ENCODE data around the gene SGPP2.
"Not testable (repeated sequence)": the region's sequence is repeated elsewhere in the genome, so short reads cannot be mapped to it uniquely, and the experiment has no call there.

Gene SGPP2

DNA sequence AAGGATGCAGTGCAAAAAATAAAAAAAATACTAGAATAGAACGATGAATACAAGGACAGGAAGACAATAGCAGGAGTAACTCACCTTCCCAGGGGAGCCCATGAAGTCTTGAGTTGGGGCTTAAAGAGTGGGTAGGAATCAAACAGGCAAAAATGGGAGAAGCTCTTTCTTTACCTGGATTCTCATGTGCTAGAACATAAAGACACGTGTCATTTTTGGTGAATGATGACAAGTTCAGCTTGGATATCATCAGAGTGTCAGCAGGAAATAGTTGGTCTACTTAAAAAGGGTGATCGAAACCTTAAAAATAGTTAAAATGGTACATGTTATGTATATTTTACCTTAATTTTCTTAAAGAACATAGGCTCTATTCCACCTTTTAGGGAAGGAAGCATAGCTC is 5.7 kb downstream of the SGPP2 start:
- POLR2A ChIA-PET, result no interaction called here
- no peak for TF ChIP-seq SUZ12 (IDR thresholded peaks at IDR 0.05)
- no peak for TF ChIP-seq ELF4 (IDR thresholded peaks at IDR 0.05)
- CTCF ChIA-PET, result no interaction called here
- DNase-seq (ENCODE audit: extremely low spot score), result no peak

DNA sequence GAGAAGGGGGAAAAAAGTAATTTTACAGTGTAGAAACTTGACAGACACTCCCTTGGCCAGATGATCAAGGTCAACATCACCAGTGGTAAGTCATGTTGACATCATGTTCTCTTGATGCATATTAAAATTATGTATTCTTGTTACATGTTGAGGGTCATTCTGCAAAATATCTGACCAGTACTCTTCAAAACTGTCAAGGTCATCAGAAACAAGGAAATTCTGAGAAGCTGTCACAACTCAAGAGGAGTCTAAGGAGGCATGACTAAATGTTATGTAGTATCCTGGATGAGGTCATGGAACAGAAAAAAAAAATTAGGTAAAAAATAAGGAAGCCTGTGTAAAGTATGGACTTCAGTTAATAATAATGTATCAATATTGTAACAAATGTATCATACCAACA is 6.3 kb downstream of the SGPP2 start:
- ChIA-PET CTCF (no interaction called here), POLR2A (no interaction called here)
- no peak for DNase-seq (ENCODE audit: extremely low spot score)
- TF ChIP-seq NFRKB (IDR thresholded peaks at IDR 0.05), result no peak
- TF ChIP-seq ZNF384 (IDR thresholded peaks at IDR 0.05), result no peak
- no peak for TF ChIP-seq FOXK2 (IDR thresholded peaks at IDR 0.05)
- TF ChIP-seq FOXA1 (IDR thresholded peaks at IDR 0.05), result no peak
- no peak for TF ChIP-seq HDGF (IDR thresholded peaks at IDR 0.05; ENCODE audit: borderline replicate concordance)
- TF ChIP-seq SP1 (IDR thresholded peaks at IDR 0.05), result no peak
- no peak for TF ChIP-seq LEF1 (IDR thresholded peaks at IDR 0.05; ENCODE audit: borderline replicate concordance)
- TF ChIP-seq ELF4 (IDR thresholded peaks at IDR 0.05), result no peak
- no peak for TF ChIP-seq BHLHE40 (IDR thresholded peaks at IDR 0.05; ENCODE audit: borderline replicate concordance)
- TF ChIP-seq, protein P1, sequence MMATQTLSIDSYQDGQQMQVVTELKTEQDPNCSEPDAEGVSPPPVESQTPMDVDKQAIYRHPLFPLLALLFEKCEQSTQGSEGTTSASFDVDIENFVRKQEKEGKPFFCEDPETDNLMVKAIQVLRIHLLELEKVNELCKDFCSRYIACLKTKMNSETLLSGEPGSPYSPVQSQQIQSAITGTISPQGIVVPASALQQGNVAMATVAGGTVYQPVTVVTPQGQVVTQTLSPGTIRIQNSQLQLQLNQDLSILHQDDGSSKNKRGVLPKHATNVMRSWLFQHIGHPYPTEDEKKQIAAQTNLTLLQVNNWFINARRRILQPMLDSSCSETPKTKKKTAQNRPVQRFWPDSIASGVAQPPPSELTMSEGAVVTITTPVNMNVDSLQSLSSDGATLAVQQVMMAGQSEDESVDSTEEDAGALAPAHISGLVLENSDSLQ (IDR thresholded peaks at IDR 0.05), result no peak
- no peak for TF ChIP-seq FOXM1 (IDR thresholded peaks at IDR 0.05; ENCODE audit: borderline replicate concordance)
- TF ChIP-seq ARNT (IDR thresholded peaks at IDR 0.05), result no peak
- TF ChIP-seq TARDBP (IDR thresholded peaks at IDR 0.05), result no peak

DNA sequence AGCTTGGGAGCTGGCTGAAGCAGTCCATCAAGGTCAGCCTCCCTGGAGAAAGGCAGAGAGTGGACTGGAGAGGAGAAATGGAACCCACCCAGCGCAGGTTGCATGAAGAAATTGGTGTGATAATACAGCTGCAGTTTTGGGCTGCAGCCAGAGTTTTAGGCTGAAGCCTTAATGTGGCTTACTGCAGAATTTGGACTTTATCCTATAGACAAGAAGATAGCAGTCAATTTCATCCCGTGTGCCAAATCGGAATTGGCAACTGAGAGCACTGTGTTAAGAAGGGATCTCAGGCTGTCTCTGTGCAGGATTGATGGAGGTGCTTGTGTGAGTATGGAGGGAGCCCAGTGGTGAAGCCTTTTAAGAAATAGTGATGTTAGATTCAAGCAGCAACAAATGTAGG is 7.5 kb downstream of the SGPP2 start:
- DNase-seq (ENCODE audit: extremely low spot score), result no peak
- TF ChIP-seq, protein P1 (IDR thresholded peaks at IDR 0.05), result no peak
- no peak for TF ChIP-seq FOXK2 (IDR thresholded peaks at IDR 0.05)
- TF ChIP-seq SP1 (IDR thresholded peaks at IDR 0.05), result no peak
- no peak for TF ChIP-seq TARDBP (IDR thresholded peaks at IDR 0.05)
- TF ChIP-seq CTBP1 (IDR thresholded peaks at IDR 0.05; ENCODE audit: borderline replicate concordance), result no peak
- no peak for TF ChIP-seq FOXA1 (IDR thresholded peaks at IDR 0.05)
- TF ChIP-seq BHLHE40 (IDR thresholded peaks at IDR 0.05; ENCODE audit: borderline replicate concordance), result no peak
- no peak for TF ChIP-seq SUZ12 (IDR thresholded peaks at IDR 0.05)
- no peak for TF ChIP-seq L3MBTL2 (conservative IDR thresholded peaks at IDR 0.05)
- no peak for TF ChIP-seq ZNF384 (IDR thresholded peaks at IDR 0.05)
- no peak for TF ChIP-seq NFRKB (IDR thresholded peaks at IDR 0.05)
- no peak for TF ChIP-seq HDGF (IDR thresholded peaks at IDR 0.05; ENCODE audit: borderline replicate concordance)
- TF ChIP-seq ARNT (IDR thresholded peaks at IDR 0.05), result no peak
- no peak for TF ChIP-seq LEF1 (IDR thresholded peaks at IDR 0.05; ENCODE audit: borderline replicate concordance)
- TF ChIP-seq FOXM1 (IDR thresholded peaks at IDR 0.05; ENCODE audit: borderline replicate concordance), result no peak
- no peak for TF ChIP-seq ELF4 (IDR thresholded peaks at IDR 0.05)
- ChIA-PET POLR2A (no interaction called here), CTCF (no interaction called here)

DNA sequence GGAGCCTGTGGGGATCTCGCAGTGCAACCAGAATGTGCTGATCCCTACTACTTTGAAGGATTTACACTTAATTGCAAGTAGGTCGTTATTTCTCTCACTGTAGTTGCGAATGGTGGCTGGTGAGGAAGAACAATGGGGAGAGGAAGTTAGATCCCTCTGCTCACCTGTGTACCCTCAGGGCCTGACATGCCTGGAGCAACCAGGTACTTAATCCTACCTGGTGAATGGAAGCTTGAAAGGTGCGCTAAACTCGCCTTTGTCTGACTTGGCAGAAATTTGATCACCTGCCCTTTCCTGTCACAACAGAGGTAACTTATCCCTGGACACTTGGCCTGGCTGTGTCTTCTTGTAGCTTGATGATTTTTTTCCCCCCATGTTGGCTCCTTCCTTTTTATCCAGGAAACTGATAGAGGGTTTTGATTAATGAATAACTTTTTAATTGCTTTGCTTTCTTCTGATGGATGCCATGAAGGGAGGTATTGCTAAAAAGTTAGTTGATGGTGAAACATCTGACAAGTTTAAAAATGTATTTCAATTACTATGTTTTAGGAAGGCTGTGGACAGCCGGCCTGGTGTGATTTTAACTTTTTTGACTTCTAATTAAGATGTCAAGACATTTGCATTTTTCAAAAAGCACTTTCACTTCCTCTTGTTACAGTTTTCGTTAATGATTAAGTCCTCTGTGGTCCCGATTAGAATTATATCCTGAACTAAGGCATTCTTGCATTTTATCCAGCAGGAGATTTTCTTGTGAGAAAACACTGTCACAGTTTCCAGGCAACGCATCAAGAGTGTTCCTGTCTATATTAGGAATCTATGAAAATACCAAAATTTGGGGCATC is 9.2 kb downstream of the SGPP2 start:
- no peak for DNase-seq (ENCODE audit: extremely low spot score)
- TF ChIP-seq LEF1 (IDR thresholded peaks at IDR 0.05; ENCODE audit: borderline replicate concordance) (no peak), FOXM1 (IDR thresholded peaks at IDR 0.05; ENCODE audit: borderline replicate concordance) (no peak), HDGF (IDR thresholded peaks at IDR 0.05; ENCODE audit: borderline replicate concordance) (no peak), SP1 (IDR thresholded peaks at IDR 0.05) (no peak), TARDBP (IDR thresholded peaks at IDR 0.05) (no peak), NFRKB (IDR thresholded peaks at IDR 0.05) (no peak), CTBP1 (IDR thresholded peaks at IDR 0.05; ENCODE audit: borderline replicate concordance) (no peak), ZNF384 (IDR thresholded peaks at IDR 0.05) (no peak), BHLHE40 (IDR thresholded peaks at IDR 0.05; ENCODE audit: borderline replicate concordance) (no peak), L3MBTL2 (conservative IDR thresholded peaks at IDR 0.05) (no peak), SUZ12 (IDR thresholded peaks at IDR 0.05) (no peak), FOXA1 (IDR thresholded peaks at IDR 0.05) (no peak)
- TF ChIP-seq, protein P1 (IDR thresholded peaks at IDR 0.05), result no peak
- ChIA-PET CTCF (no interaction called here), POLR2A (no interaction called here)

DNA sequence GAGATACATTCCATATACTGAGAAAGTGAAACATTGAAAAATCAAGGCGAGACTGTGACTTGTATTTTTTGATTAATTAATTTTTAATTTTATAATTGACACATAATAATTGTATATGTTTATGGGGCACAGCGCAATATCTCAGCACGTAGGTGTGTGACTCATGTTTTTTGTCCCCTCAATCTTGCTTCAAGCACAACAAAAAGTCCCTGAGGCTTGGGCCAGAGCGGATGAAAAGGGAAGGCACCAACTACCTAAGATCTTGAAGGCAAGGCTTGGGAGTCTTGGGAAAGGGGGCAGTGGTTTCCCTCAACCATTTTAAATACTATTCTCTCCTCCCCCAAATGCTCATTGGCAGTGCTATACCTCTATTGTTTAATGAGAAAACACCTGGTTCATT is 9.9 kb downstream of the SGPP2 start:
- ChIA-PET POLR2A (no interaction called here), CTCF (no interaction called here)
- TF ChIP-seq L3MBTL2 (conservative IDR thresholded peaks at IDR 0.05) (no peak), FOXK2 (IDR thresholded peaks at IDR 0.05) (no peak), ZNF384 (IDR thresholded peaks at IDR 0.05) (no peak), NFRKB (IDR thresholded peaks at IDR 0.05) (no peak), LEF1 (IDR thresholded peaks at IDR 0.05; ENCODE audit: borderline replicate concordance) (no peak), HDGF (IDR thresholded peaks at IDR 0.05; ENCODE audit: borderline replicate concordance) (no peak), SUZ12 (IDR thresholded peaks at IDR 0.05) (no peak)

GRCh38 chr2:222435400-222436039 is 11.2 kb downstream of the SGPP2 start:
- POLR2A ChIA-PET; CTCF ChIA-PET; DNase-seq (ENCODE audit: extremely low spot score): not testable (repeated sequence)

More for the DNA sequence above, 9.9 kb downstream of the SGPP2 start:
- no peak for DNase-seq (ENCODE audit: extremely low spot score)
